HG03066 (cell line): ENCODE data around the gene DAND5.

Experiments used
- ATAC-seq: cut with Tn5 transposase; IDR thresholded peaks from one replicate; pipeline ENCODE4 v1.9.1; 2021; ENCODE audit warnings: low read depth; ENCODE audit not compliant: unreplicated experiment

The DAND5 gene, protein sequence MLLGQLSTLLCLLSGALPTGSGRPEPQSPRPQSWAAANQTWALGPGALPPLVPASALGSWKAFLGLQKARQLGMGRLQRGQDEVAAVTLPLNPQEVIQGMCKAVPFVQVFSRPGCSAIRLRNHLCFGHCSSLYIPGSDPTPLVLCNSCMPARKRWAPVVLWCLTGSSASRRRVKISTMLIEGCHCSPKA

DNA sequence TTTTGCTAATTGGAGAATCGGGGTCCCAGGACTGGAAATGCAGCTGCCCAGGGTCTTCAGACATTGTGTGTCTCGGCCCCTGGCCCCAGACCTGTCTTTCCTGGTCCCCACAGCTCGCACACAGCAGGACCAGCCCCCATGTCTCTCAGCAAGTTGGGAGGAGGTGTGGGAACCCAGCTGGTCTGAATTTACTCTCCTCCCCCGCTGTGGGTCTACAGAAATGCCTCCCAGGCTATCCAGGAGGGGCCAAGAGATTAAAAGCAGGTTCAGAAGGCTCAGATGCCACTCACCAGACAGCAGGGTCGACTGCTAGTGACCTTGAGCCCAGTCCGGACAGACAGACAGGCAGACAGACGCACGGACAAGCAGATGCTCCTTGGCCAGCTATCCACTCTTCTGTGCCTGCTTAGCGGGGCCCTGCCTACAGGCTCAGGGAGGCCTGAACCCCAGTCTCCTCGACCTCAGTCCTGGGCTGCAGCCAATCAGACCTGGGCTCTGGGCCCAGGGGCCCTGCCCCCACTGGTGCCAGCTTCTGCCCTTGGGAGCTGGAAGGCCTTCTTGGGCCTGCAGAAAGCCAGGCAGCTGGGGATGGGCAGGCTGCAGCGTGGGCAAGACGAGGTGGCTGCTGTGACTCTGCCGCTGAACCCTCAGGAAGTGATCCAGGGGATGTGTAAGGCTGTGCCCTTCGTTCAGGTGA lies at the start of gene DAND5:
Gene DAND5 (plus strand): TSS at position 285 of the 697 bp plus-strand sequence. CDS start 85 bp downstream, at position 370.
- ATAC-seq: no peak

DNA sequence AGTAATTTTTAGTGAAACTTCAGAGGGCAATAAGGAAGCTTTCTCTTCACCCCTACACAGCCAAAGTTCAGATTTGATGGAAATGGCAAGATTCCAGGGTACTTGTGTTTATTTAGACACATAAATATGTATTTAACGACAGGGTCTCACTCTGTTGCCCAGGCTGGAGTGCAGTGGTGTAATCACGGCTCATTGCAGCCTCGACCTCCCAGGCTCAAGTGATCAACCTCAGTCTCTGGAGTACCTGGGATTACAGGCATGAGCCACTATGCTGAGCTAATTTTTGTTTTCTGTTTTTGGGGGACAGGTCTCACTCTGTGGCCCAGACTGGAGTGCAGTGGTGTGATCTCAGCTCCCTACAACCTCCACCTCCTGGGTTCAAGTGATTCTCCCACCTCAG lies 48.3 kb upstream of the DAND5 start:
- no peak for ATAC-seq

DNA sequence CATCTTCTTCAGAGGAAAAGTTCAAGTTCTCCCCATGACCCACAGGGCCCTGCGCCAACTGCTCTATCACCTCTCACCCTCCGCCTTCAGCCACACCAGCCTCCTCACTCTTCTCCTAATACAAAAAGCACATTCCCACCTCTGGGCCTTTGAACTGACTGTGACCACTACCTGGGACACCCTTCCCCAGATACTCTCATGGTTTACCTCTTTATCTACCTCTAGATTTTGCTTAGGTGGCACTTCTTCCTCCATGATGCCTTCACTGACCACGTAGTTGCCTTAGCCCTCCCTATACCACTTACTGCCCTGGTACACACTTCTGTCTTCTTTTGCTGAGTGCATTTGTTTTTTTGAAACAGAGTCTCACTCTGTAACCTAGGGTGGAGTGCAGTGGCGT lies 46.4 kb upstream of the DAND5 start:
- no peak for ATAC-seq

DNA sequence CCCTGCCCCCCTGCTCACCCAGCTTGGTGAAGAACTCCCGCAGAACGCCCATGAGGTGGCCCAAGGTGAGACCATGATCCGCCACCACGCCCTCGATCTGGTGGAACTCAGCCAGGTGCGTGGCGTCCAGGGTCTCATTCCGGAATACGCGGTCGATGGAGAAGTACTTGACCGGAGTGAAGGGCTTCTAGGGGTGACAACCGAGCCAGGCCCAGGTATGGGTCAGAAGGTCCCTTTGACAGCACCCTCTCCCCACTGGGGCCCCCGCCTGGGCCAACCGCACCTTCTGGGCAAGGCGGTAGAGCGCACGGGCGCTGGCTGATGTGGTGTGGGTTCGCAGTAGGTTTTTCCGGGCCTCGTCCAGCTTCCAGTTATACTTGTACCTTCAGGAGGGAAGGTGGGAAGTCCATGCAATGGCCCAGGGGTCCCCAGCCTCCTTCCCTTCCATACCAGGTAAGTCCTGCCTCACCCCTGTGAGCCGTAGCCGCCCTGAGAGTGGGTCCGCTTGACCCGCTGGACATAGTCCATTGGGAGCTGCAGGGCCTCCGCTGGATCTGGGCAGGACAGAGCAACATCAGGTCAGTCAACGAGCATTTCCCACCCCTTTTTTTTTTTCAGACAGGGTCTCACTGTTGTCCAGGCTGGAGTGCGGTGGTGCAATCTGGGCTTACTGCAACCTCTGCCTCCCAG lies 44.6 kb upstream of the DAND5 start:
- no peak for ATAC-seq

DNA sequence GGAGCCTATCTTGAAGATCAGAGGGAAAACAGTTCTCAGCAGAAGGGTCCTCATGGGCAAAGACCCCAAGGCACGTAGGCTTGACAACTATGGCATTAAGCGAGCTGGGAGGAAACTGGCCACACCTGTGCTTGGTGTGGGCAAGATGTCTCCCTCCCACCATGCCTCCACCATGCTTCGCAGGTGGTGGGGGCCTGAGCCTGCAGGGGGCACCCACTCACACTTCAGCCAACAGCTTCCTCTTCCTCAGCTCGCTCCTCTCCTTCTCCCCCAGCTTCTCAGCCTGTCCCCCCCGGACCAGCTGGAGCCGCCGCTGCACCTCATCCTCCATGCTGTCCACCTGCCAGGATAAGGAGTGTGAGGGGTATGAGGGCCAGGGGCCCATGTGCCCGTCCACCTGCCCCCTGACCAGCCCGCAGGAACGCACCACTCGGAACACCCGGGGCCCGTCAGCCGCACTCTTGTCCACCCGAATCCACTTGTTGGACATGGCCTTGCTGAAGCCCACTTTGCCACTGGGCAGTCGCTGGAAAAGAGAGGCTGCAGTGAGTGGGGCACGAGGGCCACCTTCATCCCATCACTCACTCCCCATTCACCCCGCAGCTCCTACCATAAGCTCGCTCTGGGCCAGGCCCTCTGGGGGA lies 39.3 kb upstream of the DAND5 start:
- no peak for ATAC-seq

DNA sequence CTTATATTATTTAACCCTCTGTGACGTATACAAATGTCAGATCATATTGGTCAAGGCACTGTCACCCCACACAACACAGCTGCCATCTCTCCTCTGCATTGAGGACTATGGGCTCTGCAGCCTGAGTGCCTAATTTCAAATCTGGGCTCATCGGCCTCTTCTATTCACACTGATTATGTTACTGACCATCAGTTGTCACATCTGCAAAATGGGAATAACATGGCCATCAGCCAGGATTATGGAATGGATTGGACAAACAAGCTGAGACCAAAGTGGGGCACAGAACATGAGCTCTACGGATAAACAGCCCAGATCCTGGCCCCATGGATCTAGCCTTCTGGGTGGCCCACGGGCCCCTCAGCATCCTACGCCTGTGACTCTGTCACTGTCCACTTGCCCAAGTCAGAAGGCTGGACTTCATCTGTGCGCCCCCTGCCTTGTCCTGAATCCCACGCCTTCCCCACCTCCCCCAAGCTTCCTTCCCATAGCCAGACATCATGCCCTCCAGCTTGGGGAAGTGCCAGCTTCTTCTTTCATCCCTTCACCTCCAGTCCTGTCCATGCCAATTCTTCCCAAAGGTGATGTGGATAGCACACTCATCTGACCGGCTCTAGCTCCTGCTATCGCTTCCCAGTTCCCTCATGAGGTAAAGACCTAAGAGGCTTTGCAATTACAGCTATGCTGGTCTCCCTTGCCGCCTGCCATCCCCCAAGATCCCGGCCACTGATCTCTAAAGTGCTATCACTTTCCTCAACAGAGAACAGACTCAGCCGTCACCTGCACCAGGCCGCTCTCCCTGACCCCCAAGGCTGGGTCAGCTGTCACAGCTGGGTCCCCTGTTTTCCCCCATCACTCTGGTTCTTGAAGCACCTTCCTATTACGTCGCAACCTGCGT lies 36.7 kb upstream of the DAND5 start:
- no peak for ATAC-seq

DNA sequence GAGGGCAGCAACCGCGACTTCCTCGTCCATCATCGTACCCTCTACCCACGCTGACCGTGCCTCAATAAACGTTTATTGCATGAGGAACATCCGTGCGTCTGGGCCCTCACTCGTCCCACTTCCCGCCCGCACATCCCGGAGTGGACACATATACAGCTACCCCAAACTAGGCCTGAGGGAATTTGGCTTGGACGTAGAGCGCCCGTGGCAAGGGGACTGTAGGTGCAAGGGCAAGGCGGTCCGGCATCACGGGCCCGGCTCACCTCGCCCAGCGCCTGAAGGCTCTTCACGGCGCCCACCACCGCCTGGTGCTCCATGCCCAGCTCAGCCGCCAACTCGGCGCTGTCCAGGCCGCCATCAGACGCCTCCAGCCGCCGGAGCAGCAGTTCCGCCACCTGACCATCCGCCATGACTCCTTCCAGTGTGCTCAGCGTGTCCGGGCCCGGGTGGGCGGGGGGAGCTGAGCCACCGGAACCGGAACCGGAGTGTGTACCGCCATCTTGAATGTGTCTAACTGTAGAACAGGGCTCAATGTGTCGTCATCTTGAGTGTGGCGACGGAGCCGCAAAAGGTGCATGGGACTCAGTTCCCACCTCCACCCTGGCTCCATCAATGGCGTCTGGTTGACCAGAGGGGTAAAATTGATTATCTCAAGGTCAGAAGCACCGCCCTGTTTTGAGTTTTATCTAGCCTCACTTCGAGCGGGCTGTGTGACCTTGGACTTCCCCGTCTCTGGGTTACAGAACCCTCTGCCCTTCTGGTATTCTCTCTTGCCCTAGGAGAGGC lies 35.9 kb upstream of the DAND5 start, which contains the start of gene FARSA:
Gene FARSA (minus strand): TSS at position 425 of the 786 bp plus-strand sequence. CDS start 15 bp downstream, at position 410.
- ATAC-seq: no peak

DNA sequence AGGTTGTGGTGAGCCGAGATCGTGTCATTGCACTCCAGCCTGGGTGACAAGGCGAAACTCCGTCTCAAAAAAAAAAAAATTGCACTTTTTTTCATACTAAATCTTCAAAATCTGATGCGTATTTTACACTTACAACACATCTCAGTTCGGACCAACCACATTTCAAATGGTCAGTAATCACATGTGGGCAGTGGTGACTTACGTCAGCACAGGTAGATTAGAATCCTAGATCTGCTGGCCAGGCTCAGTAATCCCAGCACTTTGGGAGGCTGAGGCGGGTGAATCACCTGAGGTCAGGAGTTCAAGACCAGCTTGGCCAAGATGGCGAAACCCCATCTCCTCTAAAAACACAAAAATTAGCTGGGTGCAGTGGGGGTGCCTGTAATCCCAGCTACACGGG lies 34.3 kb upstream of the DAND5 start:
- no peak for ATAC-seq

DNA sequence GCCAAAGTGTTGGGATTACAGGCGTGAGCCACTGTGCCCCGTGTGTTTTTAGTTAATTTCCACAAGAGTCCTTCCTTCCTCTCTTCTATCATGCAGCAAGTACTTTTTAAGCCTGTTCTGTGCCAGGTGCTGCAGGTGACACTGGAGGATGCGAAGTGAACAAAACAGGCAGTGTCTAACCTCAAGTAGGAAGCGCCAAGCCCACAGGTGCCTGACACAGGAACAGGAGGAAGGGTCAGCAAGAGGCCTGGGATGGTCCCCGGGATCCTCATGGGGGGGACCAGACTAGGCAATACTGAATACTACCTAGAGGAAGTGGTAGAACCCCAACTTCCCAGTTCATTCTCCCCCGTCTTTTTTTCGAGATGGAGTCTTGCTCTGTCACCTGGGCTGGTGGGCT lies 32.8 kb upstream of the DAND5 start:
- ATAC-seq: no peak

DNA sequence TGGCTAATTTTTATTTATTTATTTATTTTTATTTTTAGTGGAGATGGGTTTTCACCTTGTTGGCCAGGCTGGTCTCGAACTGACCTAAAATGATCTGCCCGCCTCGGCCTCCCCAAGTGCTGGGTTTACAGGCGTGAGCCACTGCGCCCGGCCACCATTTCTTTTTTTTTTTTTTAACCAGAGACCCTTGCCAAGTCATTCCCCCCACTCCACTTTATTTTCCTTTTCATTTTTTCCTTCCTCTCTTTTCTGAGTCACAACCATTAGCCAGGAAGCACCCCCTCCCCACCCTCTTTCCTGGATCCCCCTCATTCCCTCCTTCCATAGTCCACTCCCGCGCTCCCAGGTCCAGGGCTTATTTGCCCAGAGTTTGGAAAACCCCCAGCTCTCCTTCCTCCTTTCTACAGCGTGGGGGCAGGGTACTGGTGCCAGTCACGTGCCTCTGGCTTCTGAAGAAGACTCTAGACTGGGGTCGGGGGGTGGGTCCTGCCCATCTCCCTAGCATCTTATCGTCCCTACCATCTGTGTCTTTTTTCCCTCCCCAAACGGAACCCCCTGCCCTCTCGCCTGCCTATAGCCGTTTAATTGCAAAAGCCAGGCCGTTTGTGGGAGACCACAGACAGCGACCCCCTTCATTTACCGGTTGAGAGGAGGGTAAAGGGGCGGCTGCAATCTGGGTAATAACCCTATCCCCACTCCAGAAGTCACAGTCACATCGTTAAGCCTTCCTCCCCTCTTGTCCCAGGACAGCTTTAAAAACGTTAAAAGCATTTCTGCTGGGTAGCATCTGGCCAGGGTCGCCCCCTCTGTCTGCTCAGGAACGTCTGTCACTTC lies 32.1 kb upstream of the DAND5 start:
- no peak for ATAC-seq

DNA sequence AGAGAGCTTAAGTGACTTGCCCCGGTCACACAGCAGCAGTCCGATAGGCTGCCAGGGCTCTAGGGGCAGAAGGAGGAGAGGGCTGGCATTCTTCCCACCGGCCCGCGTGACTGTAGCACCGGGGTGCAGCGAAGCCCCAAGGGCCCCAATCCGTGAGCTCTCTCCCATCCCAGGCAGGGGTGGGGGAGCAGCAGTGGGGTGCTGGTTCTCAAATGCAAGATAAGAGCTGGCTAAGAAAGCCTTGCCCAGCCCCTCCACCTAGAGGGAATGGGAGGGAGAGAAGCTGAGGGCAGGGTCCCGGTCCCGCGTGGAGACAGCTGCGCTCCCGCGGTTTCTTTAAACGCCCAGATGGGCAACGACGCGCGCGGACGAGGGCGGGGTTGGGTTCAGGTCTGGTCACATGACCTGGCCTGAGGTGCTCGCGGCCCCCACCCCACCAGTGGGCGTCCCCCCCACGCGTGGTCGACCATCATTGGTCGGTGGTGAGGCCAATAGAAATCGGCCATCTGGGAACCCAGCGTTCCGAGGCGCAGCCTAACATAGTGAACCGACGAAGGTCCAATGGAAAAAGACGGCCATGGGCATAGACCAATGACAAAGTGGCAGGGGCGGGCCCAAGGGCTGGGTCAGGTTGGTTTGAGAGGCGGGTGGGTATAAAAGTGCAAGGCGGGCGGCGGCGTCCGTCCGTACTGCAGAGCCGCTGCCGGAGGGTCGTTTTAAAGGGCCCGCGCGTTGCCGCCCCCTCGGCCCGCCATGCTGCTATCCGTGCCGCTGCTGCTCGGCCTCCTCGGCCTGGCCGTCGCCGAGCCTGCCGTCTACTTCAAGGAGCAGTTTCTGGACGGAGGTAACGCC lies 31.2 kb upstream of the DAND5 start, which contains the start of gene CALR:
Gene CALR (plus strand): TSS at position 683 of the 852 bp plus-strand sequence. CDS start 71 bp downstream, at position 754.
- ATAC-seq: peak; percentile 85

DNA sequence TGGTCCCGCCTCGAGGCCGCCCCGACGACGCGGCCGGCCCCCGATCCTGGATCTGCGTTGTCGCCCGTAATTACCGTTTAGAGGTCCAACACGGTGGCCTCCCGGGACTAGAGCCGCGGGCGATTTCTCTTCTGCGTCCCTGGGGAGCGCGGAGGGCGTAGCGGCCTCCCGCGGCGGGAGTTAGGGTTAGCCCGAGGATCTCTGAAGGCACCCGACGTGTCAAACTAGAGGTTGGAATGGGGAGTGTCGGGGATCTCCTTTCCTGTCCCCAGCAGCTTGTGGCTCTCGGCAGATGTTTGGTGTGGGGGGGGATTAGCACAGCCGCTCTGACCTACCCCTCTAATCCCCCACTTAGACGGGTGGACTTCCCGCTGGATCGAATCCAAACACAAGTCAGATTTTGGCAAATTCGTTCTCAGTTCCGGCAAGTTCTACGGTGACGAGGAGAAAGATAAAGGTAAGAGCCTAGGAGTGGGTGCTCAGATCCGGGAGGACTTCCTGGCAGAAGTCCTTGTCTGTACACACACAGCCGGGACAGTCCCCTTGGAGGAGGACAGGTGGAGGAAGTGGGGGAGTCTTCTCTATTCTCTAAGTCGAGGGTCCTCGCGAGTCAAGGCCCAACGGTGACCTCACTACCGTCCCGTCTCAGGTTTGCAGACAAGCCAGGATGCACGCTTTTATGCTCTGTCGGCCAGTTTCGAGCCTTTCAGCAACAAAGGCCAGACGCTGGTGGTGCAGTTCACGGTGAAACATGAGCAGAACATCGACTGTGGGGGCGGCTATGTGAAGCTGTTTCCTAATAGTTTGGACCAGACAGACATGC lies 30.4 kb upstream of the DAND5 start:
- ATAC-seq: no peak

DNA sequence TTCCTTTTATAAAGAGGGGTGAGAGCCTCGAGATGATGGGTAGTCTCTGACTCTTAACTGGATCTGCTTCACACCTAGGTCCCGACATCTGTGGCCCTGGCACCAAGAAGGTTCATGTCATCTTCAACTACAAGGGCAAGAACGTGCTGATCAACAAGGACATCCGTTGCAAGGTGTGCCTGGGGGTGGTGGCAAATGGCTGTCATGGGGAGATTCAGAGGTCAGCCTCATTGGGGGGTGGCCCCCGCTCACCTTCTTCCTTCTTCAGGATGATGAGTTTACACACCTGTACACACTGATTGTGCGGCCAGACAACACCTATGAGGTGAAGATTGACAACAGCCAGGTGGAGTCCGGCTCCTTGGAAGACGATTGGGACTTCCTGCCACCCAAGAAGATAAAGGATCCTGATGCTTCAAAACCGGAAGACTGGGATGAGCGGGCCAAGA lies 29.4 kb upstream of the DAND5 start:
- no peak for ATAC-seq

DNA sequence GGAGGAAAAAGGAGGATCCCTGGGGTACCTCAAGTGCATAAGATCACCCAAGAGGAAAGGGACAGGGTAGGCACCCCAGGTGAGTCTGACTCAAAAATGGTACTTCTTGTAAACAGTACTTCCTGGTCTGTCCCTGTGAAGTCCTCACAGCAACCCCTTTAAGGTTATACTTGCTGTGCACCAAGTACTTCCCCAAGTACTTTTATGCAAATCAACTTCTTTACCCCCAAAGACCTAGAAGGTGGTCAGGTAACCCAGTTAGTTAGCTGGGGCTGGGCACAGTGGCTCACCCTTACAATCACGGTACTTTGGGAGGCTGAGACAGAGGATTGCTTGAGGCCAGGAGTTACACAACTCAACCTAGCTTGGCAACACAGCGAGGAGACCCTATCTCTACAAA lies 28.5 kb upstream of the DAND5 start:
- no peak for ATAC-seq

DNA sequence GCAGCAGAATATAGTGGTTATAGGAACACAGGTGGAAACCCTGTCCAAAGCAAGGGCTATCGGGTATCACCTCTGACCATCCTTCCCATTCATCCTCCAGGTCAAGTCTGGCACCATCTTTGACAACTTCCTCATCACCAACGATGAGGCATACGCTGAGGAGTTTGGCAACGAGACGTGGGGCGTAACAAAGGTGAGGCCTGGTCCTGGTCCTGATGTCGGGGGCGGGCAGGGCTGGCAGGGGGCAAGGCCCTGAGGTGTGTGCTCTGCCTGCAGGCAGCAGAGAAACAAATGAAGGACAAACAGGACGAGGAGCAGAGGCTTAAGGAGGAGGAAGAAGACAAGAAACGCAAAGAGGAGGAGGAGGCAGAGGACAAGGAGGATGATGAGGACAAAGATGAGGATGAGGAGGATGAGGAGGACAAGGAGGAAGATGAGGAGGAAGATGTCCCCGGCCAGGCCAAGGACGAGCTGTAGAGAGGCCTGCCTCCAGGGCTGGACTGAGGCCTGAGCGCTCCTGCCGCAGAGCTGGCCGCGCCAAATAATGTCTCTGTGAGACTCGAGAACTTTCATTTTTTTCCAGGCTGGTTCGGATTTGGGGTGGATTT lies 25.8 kb upstream of the DAND5 start:
- ATAC-seq: no peak

DNA sequence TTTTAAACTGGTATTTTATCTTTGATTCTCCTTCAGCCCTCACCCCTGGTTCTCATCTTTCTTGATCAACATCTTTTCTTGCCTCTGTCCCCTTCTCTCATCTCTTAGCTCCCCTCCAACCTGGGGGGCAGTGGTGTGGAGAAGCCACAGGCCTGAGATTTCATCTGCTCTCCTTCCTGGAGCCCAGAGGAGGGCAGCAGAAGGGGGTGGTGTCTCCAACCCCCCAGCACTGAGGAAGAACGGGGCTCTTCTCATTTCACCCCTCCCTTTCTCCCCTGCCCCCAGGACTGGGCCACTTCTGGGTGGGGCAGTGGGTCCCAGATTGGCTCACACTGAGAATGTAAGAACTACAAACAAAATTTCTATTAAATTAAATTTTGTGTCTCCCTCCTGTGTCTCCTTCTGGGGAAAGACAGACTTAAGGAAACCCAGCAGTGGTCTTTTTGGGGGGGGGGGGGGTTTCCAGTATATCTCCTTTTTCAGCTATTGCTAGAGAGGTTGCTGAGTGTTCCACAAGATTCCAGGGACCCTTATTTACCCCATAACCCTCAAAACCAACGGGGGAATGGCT lies 25.2 kb upstream of the DAND5 start:
- ATAC-seq: no peak
